Measurements from ENCODE around the gene TSFM.

TSFM gene

DNA sequence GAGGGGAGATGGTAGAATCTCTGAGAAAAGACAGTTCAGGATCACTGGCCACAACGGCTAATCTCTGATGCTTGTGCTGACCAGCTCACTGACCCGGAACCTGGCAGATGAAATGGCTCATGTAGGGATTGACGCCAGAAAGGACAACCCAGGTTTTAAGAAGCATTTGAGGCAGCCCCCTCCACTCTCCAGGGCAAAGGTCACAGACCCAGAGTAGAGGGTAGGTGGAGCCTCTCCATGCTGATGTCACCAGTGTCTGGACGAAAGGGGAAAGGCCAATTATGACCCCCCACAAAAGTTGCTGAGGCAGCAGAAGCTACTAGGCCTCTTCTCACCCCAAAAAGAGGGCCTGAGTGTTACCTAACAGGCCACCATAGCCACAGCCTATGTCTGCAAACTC is 11.9 kb upstream of the TSFM start:
- ATAC-seq (ENCODE audit: insufficient read depth, low read depth) (no peak), DNase-seq (no peak)
- Histone ChIP-seq H3K4me3 (ENCODE audit: low read depth in 1 of 2, low read length in 2 of 2) (peak overlapping the region; percentile 56 to 85; a peak in 3 of 4 replicates), H3K36me3 (ENCODE audit: insufficient read depth, low read length) (peaks cover 29% of the 10 kb centered on the region), H3K9me3 (ENCODE audit: insufficient read depth, low read length, severe bottlenecking) (no peaks in the 10 kb centered on the region), H3K4me1 (ENCODE audit: insufficient read depth, low read length) (peaks cover 25% of the 10 kb centered on the region), H3K9ac (ENCODE audit: low read depth, low read length) (peak overlapping the region; percentile 81), H3K27me3 (ENCODE audit: insufficient read depth, low read length, poor library complexity) (no peaks in the 10 kb centered on the region), H3K79me2 (ENCODE audit: insufficient read depth, low read length) (peaks cover 15% of the 10 kb centered on the region), H3K4me2 (ENCODE audit: insufficient read depth, low read length) (peak overlapping the region; percentile 96), H3K27ac (ENCODE audit: low read length) (peak overlapping the region; percentile 88; the same call in 1 of the 2 replicates), H4K20me1 (ENCODE audit: insufficient read depth, low read length) (no peaks in the 10 kb centered on the region), H2AFZ (ENCODE audit: low read depth, low read length) (0 out of 2 replicates have a peak overlapping the region, but pooled peaks have one; percentile 96)
- TF ChIP-seq EZH2 (IDR thresholded peaks at IDR 0.05; ENCODE audit: borderline replicate concordance, low read depth, low read length, severe bottlenecking) = no peak
- TF ChIP-seq, protein P1, sequence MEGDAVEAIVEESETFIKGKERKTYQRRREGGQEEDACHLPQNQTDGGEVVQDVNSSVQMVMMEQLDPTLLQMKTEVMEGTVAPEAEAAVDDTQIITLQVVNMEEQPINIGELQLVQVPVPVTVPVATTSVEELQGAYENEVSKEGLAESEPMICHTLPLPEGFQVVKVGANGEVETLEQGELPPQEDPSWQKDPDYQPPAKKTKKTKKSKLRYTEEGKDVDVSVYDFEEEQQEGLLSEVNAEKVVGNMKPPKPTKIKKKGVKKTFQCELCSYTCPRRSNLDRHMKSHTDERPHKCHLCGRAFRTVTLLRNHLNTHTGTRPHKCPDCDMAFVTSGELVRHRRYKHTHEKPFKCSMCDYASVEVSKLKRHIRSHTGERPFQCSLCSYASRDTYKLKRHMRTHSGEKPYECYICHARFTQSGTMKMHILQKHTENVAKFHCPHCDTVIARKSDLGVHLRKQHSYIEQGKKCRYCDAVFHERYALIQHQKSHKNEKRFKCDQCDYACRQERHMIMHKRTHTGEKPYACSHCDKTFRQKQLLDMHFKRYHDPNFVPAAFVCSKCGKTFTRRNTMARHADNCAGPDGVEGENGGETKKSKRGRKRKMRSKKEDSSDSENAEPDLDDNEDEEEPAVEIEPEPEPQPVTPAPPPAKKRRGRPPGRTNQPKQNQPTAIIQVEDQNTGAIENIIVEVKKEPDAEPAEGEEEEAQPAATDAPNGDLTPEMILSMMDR (IDR thresholded peaks at IDR 0.05; ENCODE audit: borderline replicate concordance, extremely low read depth, low read length, poor library complexity, severe bottlenecking) = no peak

DNA sequence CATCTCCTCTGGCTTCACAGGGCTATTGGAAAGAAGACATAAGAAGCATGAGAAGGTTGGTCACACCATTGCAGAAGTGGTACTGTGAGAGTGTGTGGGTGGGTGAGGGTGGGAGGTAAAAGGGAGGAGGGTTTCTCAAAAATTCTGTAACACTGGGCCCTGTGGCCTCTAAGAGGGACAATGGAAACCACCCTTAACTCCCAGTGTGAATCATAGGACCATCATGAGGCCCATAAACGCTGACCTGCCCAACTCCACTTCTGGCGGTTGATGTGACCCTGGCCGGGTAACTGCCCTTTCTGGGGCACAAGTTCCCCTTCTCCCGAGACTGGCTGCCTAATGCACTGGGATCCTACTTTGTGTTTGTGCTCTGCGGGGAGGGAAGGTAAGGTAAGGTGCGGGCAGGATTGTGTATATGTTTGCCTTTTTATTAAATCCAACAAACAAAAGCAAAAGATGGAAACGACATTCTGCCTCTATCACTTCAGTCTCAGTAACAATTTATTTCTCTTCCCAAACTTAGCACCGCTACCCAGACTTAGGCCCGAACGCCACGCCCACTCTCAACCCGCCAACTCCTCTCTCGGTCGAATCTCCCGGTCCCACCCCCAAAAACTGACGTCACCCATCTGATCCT is 11.2 kb upstream of the TSFM start:
- Histone ChIP-seq H3K79me2 (ENCODE audit: insufficient read depth, low read length) (peaks cover 15% of the 10 kb centered on the region), H3K36me3 (ENCODE audit: insufficient read depth, low read length) (peaks cover 29% of the 10 kb centered on the region), H3K4me1 (ENCODE audit: insufficient read depth, low read length) (peaks cover 25% of the 10 kb centered on the region), H3K27ac (ENCODE audit: low read length) (peak overlapping the region; percentile 88), H3K9ac (ENCODE audit: low read depth, low read length) (peak overlapping the region; percentile 81), H3K9me3 (ENCODE audit: insufficient read depth, low read length, severe bottlenecking) (no peaks in the 10 kb centered on the region), H3K27me3 (ENCODE audit: insufficient read depth, low read length, poor library complexity) (no peaks in the 10 kb centered on the region), H4K20me1 (ENCODE audit: insufficient read depth, low read length) (no peaks in the 10 kb centered on the region), H2AFZ (ENCODE audit: low read depth, low read length) (peak overlapping the region; percentile 96), H3K4me2 (ENCODE audit: insufficient read depth, low read length) (peak overlapping the region; percentile 96), H3K4me3 (ENCODE audit: low read depth in 1 of 2, low read length in 2 of 2) (peak overlapping the region; percentile 56 to 85; a peak in 3 of 4 replicates)
- DNase-seq (peak; percentile 94), ATAC-seq (ENCODE audit: insufficient read depth, low read depth) (peak; percentile 81)
- TF ChIP-seq, protein P1 (IDR thresholded peaks at IDR 0.05; ENCODE audit: borderline replicate concordance, extremely low read depth, low read length, poor library complexity, severe bottlenecking) = no peak
- no peak for TF ChIP-seq EZH2 (IDR thresholded peaks at IDR 0.05; ENCODE audit: borderline replicate concordance, low read depth, low read length, severe bottlenecking)

DNA sequence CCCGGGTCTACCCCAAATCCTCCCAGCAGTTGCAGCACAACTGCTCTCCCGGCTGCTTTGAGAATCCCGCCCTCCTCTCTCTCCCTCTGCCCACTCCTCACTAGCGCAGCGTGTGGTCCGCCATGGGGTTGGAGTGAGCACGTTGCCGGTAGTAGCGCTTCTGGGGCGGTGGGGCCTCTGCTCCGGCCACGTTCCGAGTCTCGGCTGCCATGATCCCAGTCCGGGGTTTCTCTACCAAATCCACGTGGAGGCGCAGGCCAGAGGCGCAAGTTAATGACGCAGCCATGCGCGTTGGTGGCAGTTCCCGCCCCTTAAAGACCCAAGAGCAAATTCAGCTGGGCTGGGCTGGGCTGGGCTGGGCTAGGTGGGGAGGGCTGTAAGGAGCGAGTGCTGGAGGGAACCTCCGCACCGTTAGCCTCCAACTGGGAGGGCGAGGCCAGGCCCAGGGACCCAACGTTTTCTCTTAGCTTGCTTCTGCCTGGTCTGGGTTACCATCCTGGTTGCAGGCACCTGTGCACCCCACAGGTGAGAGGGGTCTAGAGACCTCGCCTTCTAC is 10.6 kb upstream of the TSFM start, which contains the start of gene METTL1:
TSS of gene METTL1 (minus strand) at position 233 of the 556 bp plus-strand sequence. CDS start at position 211, 22 bp downstream.
- DNase-seq (peak; percentile 96), ATAC-seq (ENCODE audit: insufficient read depth, low read depth) (peak; percentile 87)
- TF ChIP-seq, protein P1 (IDR thresholded peaks at IDR 0.05; ENCODE audit: borderline replicate concordance, extremely low read depth, low read length, poor library complexity, severe bottlenecking) = no peak
- no peak for TF ChIP-seq EZH2 (IDR thresholded peaks at IDR 0.05; ENCODE audit: borderline replicate concordance, low read depth, low read length, severe bottlenecking)
- Histone ChIP-seq H2AFZ (ENCODE audit: low read depth, low read length) (peak within 1 kb of the TSS; percentile 96), H3K9ac (ENCODE audit: low read depth, low read length) (peak within 1 kb of the TSS; percentile 81), H3K4me1 (ENCODE audit: insufficient read depth, low read length) (peaks cover 25% of the 10 kb centered on the region), H3K27ac (ENCODE audit: low read length) (peak within 1 kb of the TSS; percentile 88), H4K20me1 (ENCODE audit: insufficient read depth, low read length) (no peaks in the 10 kb centered on the region), H3K9me3 (ENCODE audit: insufficient read depth, low read length, severe bottlenecking) (no peaks in the 10 kb centered on the region), H3K79me2 (ENCODE audit: insufficient read depth, low read length) (peaks cover 15% of the 10 kb centered on the region), H3K27me3 (ENCODE audit: insufficient read depth, low read length, poor library complexity) (no peaks in the 10 kb centered on the region), H3K36me3 (ENCODE audit: insufficient read depth, low read length) (peaks cover 29% of the 10 kb centered on the region), H3K4me2 (ENCODE audit: insufficient read depth, low read length) (peak within 1 kb of the TSS; percentile 96), H3K4me3 (ENCODE audit: low read depth in 1 of 2, low read length in 2 of 2) (peak within 1 kb of the TSS; percentile 56 to 85)
